C4-2B (cell line): Measurements from ENCODE around the gene GPR32.
"Not testable (repeated sequence)": the region's sequence is repeated elsewhere in the genome, so short reads cannot be mapped to it uniquely, and the experiment has no call there.

ENCODE experiments used
- CTCF ChIP-seq: fragments of 450-650 bp; conservative IDR thresholded peaks from 2 replicates; pipeline ENCODE4 v1.5.1; 2017; ENCODE audit warnings: mild to moderate bottlenecking
- ZFX ChIP-seq: fragments of 450-650 bp; IDR thresholded peaks from 2 replicates; pipeline ENCODE4 v1.6.1; 2017

DNA sequence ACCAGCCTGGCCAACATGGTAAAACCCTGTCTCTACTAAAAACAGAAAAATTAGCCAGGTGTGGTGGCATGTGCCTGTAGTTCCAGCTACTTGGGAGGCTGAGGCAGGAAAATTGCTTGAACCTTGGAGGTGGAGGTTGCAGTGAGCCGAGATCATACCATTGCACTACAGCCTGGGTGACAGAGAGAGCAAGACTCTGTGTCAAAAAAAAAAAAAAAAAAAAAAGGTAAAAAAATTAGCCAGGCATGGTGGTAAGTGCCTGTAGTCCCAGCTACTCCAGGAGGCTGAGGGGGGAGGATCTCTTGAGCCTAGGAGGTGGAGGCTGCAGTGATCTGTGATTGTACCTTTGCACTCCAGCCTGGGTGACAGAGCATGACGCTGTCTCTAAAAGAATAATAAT is at the start of gene GPR32:
- TF ChIP-seq CTCF, ZFX: not testable (repeated sequence)
